ENCODE measurements around the gene ZNF768. TPM values are rescaled to one million over a fixed set of nuclear protein-coding genes. Genes with fewer than 3 reads are reported as not detected.

ZNF768 gene
- total and polyA plus RNA-seq, 2 of the 13 experiments (the other 11 are each of a cell fraction or from before 2014, with no cell fraction given), result 26.7 to 34.4 TPM

- TF ChIP-seq, protein P1, sequence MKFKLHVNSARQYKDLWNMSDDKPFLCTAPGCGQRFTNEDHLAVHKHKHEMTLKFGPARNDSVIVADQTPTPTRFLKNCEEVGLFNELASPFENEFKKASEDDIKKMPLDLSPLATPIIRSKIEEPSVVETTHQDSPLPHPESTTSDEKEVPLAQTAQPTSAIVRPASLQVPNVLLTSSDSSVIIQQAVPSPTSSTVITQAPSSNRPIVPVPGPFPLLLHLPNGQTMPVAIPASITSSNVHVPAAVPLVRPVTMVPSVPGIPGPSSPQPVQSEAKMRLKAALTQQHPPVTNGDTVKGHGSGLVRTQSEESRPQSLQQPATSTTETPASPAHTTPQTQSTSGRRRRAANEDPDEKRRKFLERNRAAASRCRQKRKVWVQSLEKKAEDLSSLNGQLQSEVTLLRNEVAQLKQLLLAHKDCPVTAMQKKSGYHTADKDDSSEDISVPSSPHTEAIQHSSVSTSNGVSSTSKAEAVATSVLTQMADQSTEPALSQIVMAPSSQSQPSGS (CRISPR knock-in tag; IDR thresholded peaks at IDR 0.05), result 0 out of 2 replicates have a peak, but pooled peaks have one; percentile 12
- TF ChIP-seq ZNF160 (CRISPR knock-in tag; IDR thresholded peaks at IDR 0.05) (0 out of 2 replicates have a peak, but pooled peaks have one; percentile 39), TRAFD1 (CRISPR knock-in tag; IDR thresholded peaks at IDR 0.05; ENCODE audit: borderline replicate concordance) (peak; percentile 30; the same call in 1 of the 2 replicates), RFX5 (IDR thresholded peaks at IDR 0.05; ENCODE audit: low read depth, low read length) (0 out of 2 replicates have a peak, but pooled peaks have one; percentile 19), ZNF605 (CRISPR knock-in tag; IDR thresholded peaks at IDR 0.05) (no peak), SUZ12 (IDR thresholded peaks at IDR 0.05; ENCODE audit: low read depth, low read length) (no peak), ZBTB44 (CRISPR knock-in tag; IDR thresholded peaks at IDR 0.05) (no peak), TMF1 (CRISPR knock-in tag; IDR thresholded peaks at IDR 0.05; ENCODE audit: low read depth) (peak; percentile 21; the same call in 1 of the 2 replicates), ZNF761 (CRISPR knock-in tag; conservative IDR thresholded peaks at IDR 0.05) (peak; percentile 65; the same call in 1 of the 2 replicates), RCOR2 (CRISPR knock-in tag; IDR thresholded peaks at IDR 0.05) (no peak; the same call in 1 of the 2 replicates), ZFP36L2 (CRISPR knock-in tag; IDR thresholded peaks at IDR 0.05) (no peak), KMT2A (CRISPR knock-in tag; IDR thresholded peaks at IDR 0.05) (no peak), XBP1 (CRISPR knock-in tag; IDR thresholded peaks at IDR 0.05) (no peak), GLMP (CRISPR knock-in tag; IDR thresholded peaks at IDR 0.05; ENCODE audit: borderline replicate concordance) (no peak), YEATS2 (CRISPR knock-in tag; IDR thresholded peaks at IDR 0.05; ENCODE audit: borderline replicate concordance) (peak; percentile 41; the same call in 1 of the 2 replicates), ZNF572 (CRISPR knock-in tag; IDR thresholded peaks at IDR 0.05) (no peak), SMAD3 (CRISPR knock-in tag; IDR thresholded peaks at IDR 0.05) (peak; percentile 62; the same call in 1 of the 2 replicates), NR2F6 (IDR thresholded peaks at IDR 0.05) (0 out of 2 replicates have a peak, but pooled peaks have one; percentile 19), NR2F6 (CRISPR knock-in tag; IDR thresholded peaks at IDR 0.05) (peak; percentile 35), AKAP8 (CRISPR knock-in tag; IDR thresholded peaks at IDR 0.05) (peak; percentile 14; the same call in 1 of the 2 replicates)
- TF ChIP-seq, protein P2, sequence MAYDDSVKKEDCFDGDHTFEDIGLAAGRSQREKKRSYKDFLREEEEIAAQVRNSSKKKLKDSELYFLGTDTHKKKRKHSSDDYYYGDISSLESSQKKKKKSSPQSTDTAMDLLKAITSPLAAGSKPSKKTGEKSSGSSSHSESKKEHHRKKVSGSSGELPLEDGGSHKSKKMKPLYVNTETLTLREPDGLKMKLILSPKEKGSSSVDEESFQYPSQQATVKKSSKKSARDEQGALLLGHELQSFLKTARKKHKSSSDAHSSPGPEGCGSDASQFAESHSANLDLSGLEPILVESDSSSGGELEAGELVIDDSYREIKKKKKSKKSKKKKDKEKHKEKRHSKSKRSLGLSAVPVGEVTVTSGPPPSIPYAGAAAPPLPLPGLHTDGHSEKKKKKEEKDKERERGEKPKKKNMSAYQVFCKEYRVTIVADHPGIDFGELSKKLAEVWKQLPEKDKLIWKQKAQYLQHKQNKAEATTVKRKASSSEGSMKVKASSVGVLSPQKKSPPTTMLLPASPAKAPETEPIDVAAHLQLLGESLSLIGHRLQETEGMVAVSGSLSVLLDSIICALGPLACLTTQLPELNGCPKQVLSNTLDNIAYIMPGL (CRISPR knock-in tag; IDR thresholded peaks at IDR 0.05; ENCODE audit: borderline replicate concordance in 1 of 2, low read depth in 1 of 2), result peak; percentile 22 to 54; a peak in 2 of 4 replicates
Measured at GRCh38 chr16:30521873-30522641, 4.3 kb downstream of the ZNF768 start (continued).

All from HepG2 (cell line).